GOT3 (cell line): ENCODE results near the gene PRKAR1B.

Source experiments
- DNase-seq: peaks from one replicate; lab custom pipeline; 2025; ENCODE audit warnings: mixed read lengths; lab: John Stamatoyannopoulos, UW

PRKAR1B gene

DNA sequence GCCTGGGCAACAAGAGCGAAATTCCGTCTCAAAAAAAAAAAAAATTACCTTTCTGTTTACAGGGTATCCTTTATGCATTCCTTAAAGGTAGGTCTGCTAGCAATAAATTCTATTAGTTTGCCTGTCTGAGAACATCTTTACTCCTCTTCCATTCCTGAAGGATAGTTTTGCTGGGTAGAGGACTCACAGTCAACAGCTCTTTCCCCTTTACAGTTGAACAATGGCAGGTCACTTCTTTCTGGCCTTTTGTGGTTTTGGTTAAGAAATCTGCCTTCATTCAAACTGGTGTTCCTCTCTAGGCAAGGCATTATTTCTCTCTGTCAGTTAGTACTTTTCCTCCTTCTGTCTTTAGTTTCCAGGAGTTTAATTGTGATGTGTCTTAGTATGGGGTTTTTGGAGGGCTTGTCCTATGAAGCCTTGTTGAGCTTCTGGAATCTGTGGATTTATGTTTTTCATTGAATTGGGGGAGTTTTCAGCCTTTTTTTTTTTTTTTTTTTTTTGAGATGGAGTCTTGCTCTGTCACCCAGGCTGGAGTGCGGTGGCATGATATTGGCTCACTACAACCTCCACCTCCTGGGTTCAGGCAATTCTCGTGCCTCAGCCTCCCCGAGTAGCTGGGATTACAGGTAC, 5.3 kb downstream of the PRKAR1B start:
- DNase-seq, result no peak

DNA sequence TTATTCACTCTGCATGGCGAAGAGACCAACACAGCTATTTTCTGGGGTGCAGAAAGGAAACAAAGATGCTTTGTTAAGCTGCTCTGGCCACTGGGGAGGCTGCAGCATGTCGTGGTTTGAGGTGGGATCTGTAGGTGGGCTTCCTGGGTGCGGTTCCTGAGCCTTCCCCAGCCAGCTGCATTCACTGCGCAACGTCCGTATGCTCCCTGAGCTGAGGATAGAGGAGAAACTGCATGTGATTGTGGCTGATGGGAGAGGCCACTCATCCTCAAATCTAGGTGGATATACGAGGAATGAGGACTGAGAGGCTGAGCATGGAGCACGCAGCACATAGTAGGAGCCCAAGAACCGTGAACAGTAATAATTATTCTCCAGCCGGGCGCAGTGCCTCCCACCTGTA, 10.4 kb downstream of the PRKAR1B start:
- DNase-seq, result no peak

DNA sequence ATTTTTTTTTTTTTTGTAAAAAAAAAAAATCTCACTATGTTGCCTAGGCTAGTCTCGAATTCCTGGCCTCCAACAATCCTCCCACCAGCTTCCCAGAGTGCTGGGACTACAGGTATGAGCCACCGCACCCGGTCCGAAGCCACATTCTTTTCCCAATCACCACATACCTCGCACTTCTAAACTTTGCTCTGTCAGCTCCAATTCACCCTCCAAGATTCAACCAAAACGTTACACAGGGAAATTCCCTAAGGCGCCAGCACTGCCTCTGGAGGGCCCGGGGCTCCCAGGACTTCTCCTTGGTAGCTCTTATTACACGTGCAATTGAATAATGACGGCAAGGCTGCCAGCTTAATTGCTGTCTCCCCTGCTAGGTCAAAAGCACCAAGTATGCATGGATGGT, 10.9 kb downstream of the PRKAR1B start:
- DNase-seq, result no peak

- DNase-seq, result no peak
Observed at GRCh38 chr7:714251-714671, 12.8 kb downstream of the PRKAR1B start.

GRCh38 chr7:713488-714230, 13.4 kb downstream of the PRKAR1B start:
- no peak for DNase-seq

GRCh38 chr7:713139-713457, 14.0 kb downstream of the PRKAR1B start:
- DNase-seq, result no peak

GRCh38 chr7:712381-713138, 14.5 kb downstream of the PRKAR1B start:
- DNase-seq, result no peak

GRCh38 chr7:711922-712380, 15.1 kb downstream of the PRKAR1B start:
- DNase-seq, result no peak

- no peak for DNase-seq
Observed at GRCh38 chr7:711093-711921, 15.8 kb downstream of the PRKAR1B start.

GRCh38 chr7:710161-710560, 16.9 kb downstream of the PRKAR1B start:
- no peak for DNase-seq

GRCh38 chr7:707296-708000, 19.6 kb downstream of the PRKAR1B start:
- DNase-seq, result no peak

DNA sequence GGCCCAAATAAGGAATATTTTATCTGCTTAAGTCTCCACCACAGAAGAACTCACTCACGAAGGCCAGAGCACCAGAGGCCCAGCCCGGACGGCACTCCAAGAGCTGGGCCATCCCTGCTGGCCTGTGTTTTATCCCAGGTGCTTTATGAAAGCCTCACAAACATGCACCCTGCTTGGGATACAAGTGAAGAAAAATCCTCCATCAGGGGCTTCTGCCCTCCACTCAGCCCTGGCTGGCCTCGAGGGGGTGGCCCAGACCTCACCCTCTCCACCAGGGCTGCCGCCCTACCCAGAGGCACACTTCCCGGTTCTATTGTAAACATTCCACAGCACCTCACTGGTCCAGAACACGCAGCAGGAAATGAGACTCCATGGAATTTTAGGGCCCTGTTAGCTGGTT, 20.4 kb downstream of the PRKAR1B start:
- no peak for DNase-seq

DNA sequence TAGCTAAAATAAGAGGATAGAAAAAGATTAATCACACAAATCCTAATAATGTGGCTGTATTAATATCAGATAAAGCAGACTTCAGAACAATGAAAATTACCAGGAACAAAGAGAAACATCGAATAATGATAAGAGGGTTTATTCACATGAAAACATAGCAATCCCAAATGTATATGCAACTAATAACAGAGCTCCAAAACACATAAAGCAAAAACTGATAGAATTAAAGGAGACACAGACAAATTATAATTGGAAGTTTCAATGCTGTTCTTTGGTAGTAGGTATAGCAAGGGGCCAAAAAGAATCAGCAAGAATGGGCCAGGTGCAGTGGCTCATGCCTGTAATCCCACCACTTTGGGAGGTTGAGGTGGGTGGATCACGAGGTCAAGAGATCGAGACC, 24.0 kb downstream of the PRKAR1B start:
- no peak for DNase-seq

DNA sequence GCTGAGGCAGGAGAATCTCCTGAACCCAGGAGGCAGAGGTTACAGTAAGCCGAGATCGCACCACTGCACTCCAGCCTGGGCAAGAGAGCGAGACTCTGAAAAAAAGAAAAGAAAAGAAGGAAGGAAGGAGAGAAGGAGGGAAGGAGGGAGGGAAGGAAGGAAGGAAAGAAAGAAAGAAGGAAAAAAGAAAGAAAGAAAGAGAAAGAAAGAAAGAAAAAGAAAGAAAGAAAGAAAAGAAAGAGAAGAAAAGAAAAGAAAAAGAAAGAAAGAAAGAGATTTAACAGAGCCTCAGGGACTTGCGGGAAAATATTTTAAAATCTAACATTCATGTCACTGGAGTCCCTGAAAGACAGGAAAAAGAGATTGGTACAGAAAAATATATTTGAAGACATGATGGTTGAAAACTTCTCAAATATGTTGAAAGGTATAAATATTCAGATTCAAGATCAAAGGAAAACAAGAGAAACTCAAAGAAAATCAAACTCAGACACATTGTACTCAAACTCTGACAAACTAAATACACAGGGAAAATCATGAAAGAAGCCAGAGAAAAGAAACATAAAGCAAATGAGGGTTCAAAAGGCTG, 25.9 kb downstream of the PRKAR1B start:
- no peak for DNase-seq

GRCh38 chr7:699476-700170, 27.5 kb downstream of the PRKAR1B start:
- no peak for DNase-seq

- DNase-seq, result no peak
Observed at GRCh38 chr7:698515-699475, 28.3 kb downstream of the PRKAR1B start.

- no peak for DNase-seq
Observed at GRCh38 chr7:696812-697551, 30.1 kb downstream of the PRKAR1B start.

- DNase-seq, result no peak
Observed at GRCh38 chr7:696426-696811, 30.7 kb downstream of the PRKAR1B start.

DNA sequence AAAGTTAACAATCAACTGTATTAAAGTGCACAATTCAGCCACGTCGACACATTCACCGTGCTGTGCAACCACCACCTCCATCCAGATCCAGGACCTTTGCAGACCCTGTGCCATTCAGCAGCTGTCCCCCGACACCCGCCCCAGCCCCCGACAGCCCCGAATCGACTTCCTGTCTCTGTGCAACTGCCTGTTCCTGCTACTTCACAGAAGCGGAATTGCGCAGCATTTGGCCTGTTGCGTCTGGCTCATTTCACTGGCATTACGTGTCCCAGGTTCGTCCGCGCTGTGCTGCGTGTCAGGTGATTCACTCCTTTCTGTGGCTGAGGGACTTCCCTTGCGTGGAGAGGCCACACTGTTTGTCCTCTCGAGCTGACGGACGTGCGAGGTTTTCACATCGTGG, 33.8 kb downstream of the PRKAR1B start:
- no peak for DNase-seq
